Common myeloid progenitor, CD34-positive (primary cell): Measurements from ENCODE around the gene RBM15B.

Source experiments
- CTCF ChIA-PET: fragments of 350-600 bp; sonication (Branson Sonifier 250); formaldehyde crosslinking; loops from one replicate; lab custom pipeline; 2021; ENCODE audit warnings: antibody characterized with exemption; lab: Charles Lee
- POLR2A ChIA-PET: fragments of 350-600 bp; sonication (Branson Sonifier 250); formaldehyde crosslinking; loops from one replicate; lab custom pipeline; 2021; ENCODE audit warnings: antibody characterized with exemption; lab: Charles Lee
- DNase-seq, 3 donors: peaks; one replicate each; pipeline versions ENCODE4 v3.0.0 to v3.0.0-alpha.2; 2013
- H3K27ac ChIP-seq, 2 experiments: 1 replicate in 1 of 2; 2 replicates in 1 of 2; pipeline ENCODE4 v1.7.0; 2013; ENCODE audit warnings: inconsistent platforms in 2 of 2, low read length in 2 of 2, mild to moderate bottlenecking in 2 of 2, low read depth in 1 of 2, moderate library complexity in 1 of 2; ENCODE audit not compliant: severe bottlenecking in 2 of 2, insufficient read depth in 1 of 2, poor library complexity in 1 of 2
- H3K27me3 ChIP-seq, 5 experiments: replicated peaks in 2 of 5; 1 replicate in 3 of 5; 2 replicates in 2 of 5; pipeline versions ENCODE4 v1.6.1 to v1.7.0; 2013; ENCODE audit warnings: low read length in 4 of 5, mild to moderate bottlenecking in 2 of 5, moderate library complexity in 2 of 5, inconsistent platforms in 1 of 5; ENCODE audit not compliant: insufficient read depth in 5 of 5, control insufficient read depth in 4 of 5
- H3K36me3 ChIP-seq, 4 experiments: 1 replicate in 2 of 4; 2 replicates in 2 of 4; pipeline versions ENCODE4 v1.6.1 to v1.7.0; 2013; ENCODE audit warnings: low read length in 3 of 4, control low read depth in 1 of 4, mild to moderate bottlenecking in 1 of 4; ENCODE audit not compliant: control insufficient read depth in 4 of 4, insufficient read depth in 4 of 4
- H3K4me1 ChIP-seq, 4 experiments: 1 replicate in 3 of 4; 2 replicates in 1 of 4; pipeline versions ENCODE4 v1.6.1 to v1.7.1; 2013; ENCODE audit warnings: low read length in 3 of 4, mild to moderate bottlenecking in 3 of 4, control low read depth in 1 of 4, inconsistent platforms in 1 of 4, moderate library complexity in 1 of 4; ENCODE audit not compliant: control insufficient read depth in 4 of 4, insufficient read depth in 4 of 4; ENCODE audit errors: control extremely low read depth in 1 of 4
- H3K4me3 ChIP-seq, 7 experiments: 1 replicate in 4 of 7; 2 replicates in 3 of 7; pipeline versions ENCODE4 v1.5.1 to v1.7.0; 2013; ENCODE audit warnings: mild to moderate bottlenecking in 7 of 7, low read length in 6 of 7, moderate library complexity in 6 of 7, inconsistent platforms in 2 of 7, low read depth in 2 of 7, control low read depth in 1 of 7; ENCODE audit not compliant: insufficient read depth in 4 of 7, control insufficient read depth in 1 of 7; ENCODE audit errors: extremely low read depth in 1 of 7
- H3K9me3 ChIP-seq, 5 experiments: 1 replicate in 4 of 5; 2 replicates in 1 of 5; pipeline versions ENCODE4 v1.6.1 to v1.7.1; 2013; ENCODE audit warnings: low read length in 4 of 5, mild to moderate bottlenecking in 2 of 5, inconsistent platforms in 1 of 5, low read depth in 1 of 5, moderate library complexity in 1 of 5; ENCODE audit not compliant: control insufficient read depth in 4 of 5, insufficient read depth in 2 of 5; ENCODE audit errors: control extremely low read depth in 1 of 5
- WGBS: methylation state at CpG from one replicate; pipeline ENCODE4 v1.1.5; 2013; ENCODE audit not compliant: insufficient coverage; 5-methylcytosine and 5-hydroxymethylcytosine counted together

The RBM15B gene

DNA sequence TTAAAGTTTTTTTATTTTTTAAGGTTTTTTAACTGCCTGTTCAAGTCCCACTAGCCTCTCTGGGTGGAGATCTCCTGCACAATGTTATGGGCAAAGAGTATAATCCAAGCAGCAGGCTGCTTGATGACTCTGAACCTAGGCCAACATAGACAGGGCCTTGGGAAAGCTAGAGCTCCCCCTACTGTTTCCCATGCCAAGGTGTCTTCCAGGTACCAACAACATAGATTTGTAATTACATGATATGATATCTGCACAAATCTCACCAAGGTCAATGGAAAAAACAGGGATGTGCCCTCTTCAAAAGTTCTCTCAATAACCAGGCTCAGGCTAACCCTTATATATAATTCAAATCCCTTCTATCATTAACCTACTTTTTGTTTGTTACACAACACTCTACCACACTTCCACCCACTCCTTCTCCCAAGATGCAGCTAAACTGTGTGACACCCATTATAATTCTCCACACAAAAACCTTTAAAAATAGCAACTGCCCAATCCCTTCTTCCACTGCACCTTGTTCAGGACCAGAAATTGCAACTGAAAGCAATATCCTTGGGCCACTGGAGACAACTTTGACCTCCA lies 43.8 kb downstream of the RBM15B start:
- POLR2A ChIA-PET, result interaction anchor here (0.5 to 0.6 kb wide), 2 partner anchors 45 to 76 kb away, joined by 3 to 4 read pairs; no protein-coding TSS in a partner anchor
- Histone ChIP-seq H3K27ac (no peak overlapping the region), H3K9me3 (no peaks in the 10 kb centered on the region), H3K4me1 (no peaks in the 10 kb centered on the region), H3K4me3 (no peak overlapping the region), H3K36me3 (peaks cover 8 to 59% (median 26%) of the 10 kb centered on the region in 4 experiments), H3K27me3 (no peaks in the 10 kb centered on the region)
- CTCF ChIA-PET, result interaction anchor here (0.7 to 1.8 kb wide), 16 partner anchors 9 to 819 kb away, joined by 3 to 10 read pairs (median 4); no protein-coding TSS in a partner anchor
- peak; percentile 56 to 83 (median 78) for DNase-seq

DNA sequence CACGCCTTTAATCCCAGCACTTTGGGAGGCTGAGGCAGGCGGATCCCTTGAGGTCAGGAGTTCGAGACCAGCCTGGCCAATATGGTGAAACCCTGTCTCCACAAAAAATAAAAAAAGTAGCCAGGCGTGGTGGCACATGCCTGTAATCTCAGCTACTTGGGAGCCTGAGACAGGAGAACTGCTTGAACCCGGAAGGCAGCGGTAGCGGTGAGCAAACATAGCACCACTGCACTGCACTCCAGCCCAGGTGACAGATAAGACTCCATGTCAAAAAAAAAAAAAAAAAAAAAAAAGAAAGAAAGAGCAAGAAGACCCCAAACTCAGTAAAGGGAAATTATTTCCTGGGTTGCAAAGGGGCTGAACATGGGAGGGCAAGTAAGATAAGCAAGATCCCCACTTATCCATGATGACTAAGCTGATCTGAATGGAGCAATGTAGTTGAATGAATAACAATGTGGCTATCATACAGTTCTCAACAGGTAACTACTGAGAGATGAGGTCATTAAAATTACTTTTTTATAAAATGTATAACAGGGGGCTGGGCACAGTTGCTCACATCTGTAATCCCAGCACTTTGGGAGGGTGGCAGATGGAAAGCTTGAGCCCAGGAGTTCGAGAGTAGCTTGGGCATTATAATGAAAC lies 46.0 kb downstream of the RBM15B start:
- no peak for DNase-seq
- ChIA-PET POLR2A (interaction anchor here (0.7 kb wide), 1 partner anchor 821 kb away, joined by 4 read pairs; no protein-coding TSS in a partner anchor), CTCF (interaction anchor here (0.9 to 1.6 kb wide), 3 partner anchors 28 to 48 kb away, joined by 3 to 8 read pairs (median 4); no protein-coding TSS in a partner anchor)
- H3K4me3 ChIP-seq, result no peak overlapping the region
- 93% methylated on average over 8 of the region's 8 CpGs for WGBS
- no peaks in the 10 kb centered on the region for H3K4me1 ChIP-seq
- H3K9me3 ChIP-seq, result no peaks in the 10 kb centered on the region
- H3K27ac ChIP-seq, result no peak overlapping the region
- H3K27me3 ChIP-seq, result no peaks in the 10 kb centered on the region
- H3K36me3 ChIP-seq, result peaks cover 11 to 67% (median 35%) of the 10 kb centered on the region in 4 experiments

DNA sequence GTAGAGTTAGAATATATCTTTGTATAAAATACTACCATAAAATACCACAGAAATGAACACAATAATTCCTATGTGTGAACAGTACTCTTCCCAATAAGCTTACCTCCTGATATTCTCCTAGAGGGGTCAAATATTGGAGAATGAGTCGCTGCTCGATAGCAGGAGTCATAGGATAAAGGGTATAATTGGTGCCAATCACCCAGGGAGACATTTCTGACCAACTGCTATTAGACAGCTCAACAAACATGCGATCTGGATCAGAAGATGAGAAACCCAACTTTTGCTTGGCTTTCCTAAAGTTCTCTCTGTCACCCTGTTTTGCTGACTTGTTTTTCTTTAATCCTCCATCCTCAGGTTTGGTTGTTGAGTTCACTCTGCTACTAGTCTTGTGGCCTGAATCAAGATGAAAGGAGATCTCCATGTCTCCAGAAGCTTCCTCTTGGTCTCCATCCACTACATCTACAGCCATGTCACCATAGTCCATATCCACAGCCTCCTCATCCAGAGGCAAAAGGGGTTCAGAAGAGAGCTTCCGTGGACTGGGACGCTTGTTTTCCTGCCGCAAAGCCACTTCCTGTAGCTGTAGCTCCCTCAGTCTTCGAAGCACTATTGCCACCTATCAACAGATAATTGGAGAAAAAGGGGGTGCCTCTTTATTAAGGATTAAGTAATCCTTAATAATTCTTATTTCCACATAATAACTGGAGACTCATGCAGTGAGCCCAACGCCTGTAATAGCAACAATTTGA lies 50.4 kb downstream of the RBM15B start:
- H3K9me3 ChIP-seq, result no peaks in the 10 kb centered on the region
- peaks cover 8 to 54% (median 28%) of the 10 kb centered on the region in 4 experiments for H3K36me3 ChIP-seq
- no peak overlapping the region for H3K27ac ChIP-seq
- ChIA-PET POLR2A (no interaction called here), CTCF (interaction anchor here (1.2 to 2.0 kb wide), 3 partner anchors 9 to 828 kb away, joined by 4 to 6 read pairs (median 5); no protein-coding TSS in a partner anchor)
- DNase-seq, result no peak
- no peaks in the 10 kb centered on the region for H3K27me3 ChIP-seq
- H3K4me3 ChIP-seq, result no peak overlapping the region
- 100% methylated on average over 2 of the region's 8 CpGs for WGBS
- no peaks in the 10 kb centered on the region for H3K4me1 ChIP-seq

DNA sequence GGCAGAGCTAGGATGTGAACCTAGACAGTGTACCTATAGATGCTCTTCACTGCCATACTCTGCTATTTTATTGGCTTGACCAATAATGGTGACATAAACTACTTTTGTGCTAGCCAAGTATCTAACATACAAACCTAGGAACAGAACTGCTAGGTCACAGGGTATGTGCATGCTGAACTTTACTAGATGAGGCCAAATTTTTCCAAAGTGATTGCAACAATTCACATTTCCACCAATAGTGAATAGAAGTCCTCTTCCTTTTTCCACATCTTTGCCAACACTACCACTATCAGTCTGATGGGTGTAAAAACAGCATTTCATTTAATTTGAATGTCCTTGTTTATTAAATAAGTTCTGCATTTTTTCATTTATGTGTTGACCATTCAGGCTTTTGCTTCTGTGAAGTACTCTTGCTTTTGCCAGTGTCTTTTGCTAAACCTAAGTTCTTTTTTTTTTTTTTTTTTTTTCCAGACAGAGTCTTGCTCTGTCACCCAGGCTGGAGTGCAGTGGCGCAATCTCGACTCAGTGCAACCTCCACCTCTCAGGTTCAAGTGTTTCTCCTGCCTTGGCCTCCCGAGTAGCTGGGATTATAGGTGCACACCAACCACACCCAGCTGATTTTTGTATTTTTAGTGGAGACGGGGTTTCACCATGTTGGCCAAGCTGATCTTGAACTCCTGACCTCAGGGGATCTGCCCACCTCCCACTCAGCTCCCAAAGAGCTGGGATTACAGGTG lies 54.6 kb downstream of the RBM15B start:
- DNase-seq, result no peak
- CTCF ChIA-PET, result interaction anchor here (1.4 to 3.0 kb wide), 2 partner anchors 11 to 43 kb away, joined by 3 to 10 read pairs; no protein-coding TSS in a partner anchor
- Histone ChIP-seq H3K27ac (no peak overlapping the region), H3K36me3 (peaks cover 12 to 27% (median 19%) of the 10 kb centered on the region in 4 experiments), H3K4me1 (no peaks in the 10 kb centered on the region), H3K27me3 (no peaks in the 10 kb centered on the region), H3K4me3 (no peak overlapping the region), H3K9me3 (peaks cover 0 to 6% (median 0%) of the 10 kb centered on the region in 5 experiments)
- 95% methylated on average over 4 of the region's 4 CpGs for WGBS
- POLR2A ChIA-PET, result no interaction called here
